ENCODE results near the gene SVEP1.
"Not testable (repeated sequence)": the region's sequence is repeated elsewhere in the genome, so short reads cannot be mapped to it uniquely, and the experiment has no call there.

SVEP1 gene

GRCh38 chr9:110408598-110408997 is 170.9 kb downstream of the SVEP1 start:
- TF ChIP-seq CTCF (IDR thresholded peaks at IDR 0.05; ENCODE audit: low read depth, low read length), result no peak
- DNase-seq (ENCODE audit: extremely low read depth, low read depth), result no peak

GRCh38 chr9:110405858-110406443 is 173.6 kb downstream of the SVEP1 start:
- TF ChIP-seq CTCF (IDR thresholded peaks at IDR 0.05; ENCODE audit: low read depth, low read length), result no peak
- no peak for DNase-seq (ENCODE audit: extremely low read depth, low read depth)

- TF ChIP-seq CTCF (IDR thresholded peaks at IDR 0.05; ENCODE audit: low read depth, low read length), result no peak
- no peak for DNase-seq (ENCODE audit: extremely low read depth, low read depth)
Observed at GRCh38 chr9:110404473-110404872, 175.1 kb downstream of the SVEP1 start.

GRCh38 chr9:110399983-110400382 is 179.6 kb downstream of the SVEP1 start:
- no peak for DNase-seq (ENCODE audit: extremely low read depth, low read depth)
- no peak for TF ChIP-seq CTCF (IDR thresholded peaks at IDR 0.05; ENCODE audit: low read depth, low read length)

- not testable (repeated sequence) for DNase-seq (ENCODE audit: extremely low read depth, low read depth)
Observed at GRCh38 chr9:110398992-110399391, 180.5 kb downstream of the SVEP1 start.

- DNase-seq (ENCODE audit: extremely low read depth, low read depth), result no peak
- TF ChIP-seq CTCF (IDR thresholded peaks at IDR 0.05; ENCODE audit: low read depth, low read length), result no peak
Observed at GRCh38 chr9:110391826-110392485, 187.6 kb downstream of the SVEP1 start.

- DNase-seq (ENCODE audit: extremely low read depth, low read depth), result no peak
- no peak for TF ChIP-seq CTCF (IDR thresholded peaks at IDR 0.05; ENCODE audit: low read depth, low read length)
Observed at GRCh38 chr9:110389148-110389750, 190.3 kb downstream of the SVEP1 start.
